H1 (cell line): ENCODE data around the gene RASGEF1C. TPM values are rescaled to one million over a fixed set of nuclear protein-coding genes. Genes with fewer than 3 reads are reported as not detected.

Experiments used
- ATF2 ChIP-seq: IDR thresholded peaks from 2 replicates; pipeline ENCODE4 v1.6.1; 2012; ENCODE audit warnings: low read length, inconsistent platforms
- POU5F1 ChIP-seq: IDR thresholded peaks from 2 replicates; pipeline ENCODE4 v1.6.1; 2011; ENCODE audit warnings: low read depth, mild to moderate bottlenecking, low read length, moderate library complexity
- TBP ChIP-seq: IDR thresholded peaks from 2 replicates; pipeline ENCODE4 v1.6.1; 2011; ENCODE audit warnings: low read depth, low read length, improper control_type of control experiment
- USF2 ChIP-seq: IDR thresholded peaks from 2 replicates; pipeline ENCODE4 v1.6.1; 2011; ENCODE audit warnings: low read length, improper control_type of control experiment
- polyA plus RNA-seq, 7 experiments: library from polyadenylated mRNA; depleted of rRNA in 3 of 7; stranded (reverse) in 5 of 7; unstranded in 2 of 7; fragments of >200 nt in 5 of 7; fragments of 200-250 nt in 2 of 7; gene quantifications; 1 replicate in 5 of 7; 2 replicates in 1 of 7; 4 replicates in 1 of 7; pipeline versions ENCODE4 v1.2.1 to v1.2.3, GENCODE V29; 2011 to 2013; ENCODE audit warnings: missing spikeins in 2 of 7, mixed read lengths in 2 of 7
- total RNA-seq: library from RNA; stranded (reverse); fragmentation: NEBNext Ultra II Directional; extraction: Animal tissue kit (Norgen Biotek cat#: 25700); gene quantifications from 2 replicates; pipeline ENCODE4 v1.2.1, GENCODE V29; 2021

Gene RASGEF1C
- total and polyA plus RNA-seq, 2 of the 8 experiments (the other 6 are each of a cell fraction or from before 2014, with no cell fraction given) = 0.26 to 0.61 TPM

DNA sequence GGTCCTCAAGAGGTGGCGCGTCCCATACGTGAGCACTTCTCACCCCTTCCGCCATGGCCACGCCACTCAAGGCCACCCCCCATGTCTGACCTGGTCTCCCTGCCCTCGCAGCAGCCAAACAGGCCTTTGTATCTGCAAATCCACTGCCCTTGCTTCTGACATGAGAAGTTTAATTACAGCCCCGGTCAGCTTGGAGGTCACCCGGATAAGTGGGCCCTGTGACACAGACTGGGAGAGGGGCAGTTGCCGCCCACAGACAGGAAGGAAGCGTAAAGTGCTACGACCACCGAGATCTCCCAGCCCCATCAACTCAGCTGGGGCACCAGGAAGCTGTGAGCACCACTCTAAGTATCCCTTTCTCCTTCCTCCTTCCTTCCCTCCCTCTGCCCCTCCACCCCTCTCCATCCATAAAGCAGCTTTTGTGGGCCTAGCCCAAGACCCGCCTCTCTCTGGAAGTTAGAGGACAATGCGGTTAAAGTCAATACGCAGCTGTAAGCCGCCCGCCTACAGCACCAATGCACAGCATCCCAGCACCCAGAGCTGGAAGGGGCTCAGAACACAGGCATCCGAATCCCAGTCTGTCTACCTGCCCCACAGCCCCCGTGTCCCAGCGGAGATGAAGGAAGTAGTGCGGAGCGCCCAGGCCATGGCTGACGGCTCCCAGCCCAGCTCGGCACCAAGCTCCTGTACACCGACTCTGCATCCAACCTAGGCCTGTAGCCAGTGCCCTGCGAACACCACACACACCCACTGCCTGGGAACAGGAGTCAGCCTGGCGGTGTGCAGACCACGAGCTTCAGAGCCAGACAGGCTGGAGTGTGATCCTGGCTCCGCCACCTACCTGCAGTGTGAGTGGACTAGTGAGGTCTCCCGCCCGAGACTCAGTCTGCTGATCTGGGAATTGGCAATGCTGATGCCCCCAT, 92.7 kb downstream of the RASGEF1C start (continued):
- TF ChIP-seq ATF2 (no peak), TBP (no peak), USF2 (no peak), POU5F1 (no peak)
